ENCODE results near the gene SLC24A3.

Gene SLC24A3

GRCh38 chr20:19308146-19308545, 95.7 kb downstream of the SLC24A3 start:
- TF ChIP-seq, protein P1, sequence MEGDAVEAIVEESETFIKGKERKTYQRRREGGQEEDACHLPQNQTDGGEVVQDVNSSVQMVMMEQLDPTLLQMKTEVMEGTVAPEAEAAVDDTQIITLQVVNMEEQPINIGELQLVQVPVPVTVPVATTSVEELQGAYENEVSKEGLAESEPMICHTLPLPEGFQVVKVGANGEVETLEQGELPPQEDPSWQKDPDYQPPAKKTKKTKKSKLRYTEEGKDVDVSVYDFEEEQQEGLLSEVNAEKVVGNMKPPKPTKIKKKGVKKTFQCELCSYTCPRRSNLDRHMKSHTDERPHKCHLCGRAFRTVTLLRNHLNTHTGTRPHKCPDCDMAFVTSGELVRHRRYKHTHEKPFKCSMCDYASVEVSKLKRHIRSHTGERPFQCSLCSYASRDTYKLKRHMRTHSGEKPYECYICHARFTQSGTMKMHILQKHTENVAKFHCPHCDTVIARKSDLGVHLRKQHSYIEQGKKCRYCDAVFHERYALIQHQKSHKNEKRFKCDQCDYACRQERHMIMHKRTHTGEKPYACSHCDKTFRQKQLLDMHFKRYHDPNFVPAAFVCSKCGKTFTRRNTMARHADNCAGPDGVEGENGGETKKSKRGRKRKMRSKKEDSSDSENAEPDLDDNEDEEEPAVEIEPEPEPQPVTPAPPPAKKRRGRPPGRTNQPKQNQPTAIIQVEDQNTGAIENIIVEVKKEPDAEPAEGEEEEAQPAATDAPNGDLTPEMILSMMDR (IDR thresholded peaks at IDR 0.05; ENCODE audit: low read length, missing control alignments), result no peak
- H3K4me3 ChIP-seq (replicated peaks; ENCODE audit: low read depth, low read length), result no peak overlapping the region
- DNase-seq (ENCODE audit: low read depth), result no peak

DNA sequence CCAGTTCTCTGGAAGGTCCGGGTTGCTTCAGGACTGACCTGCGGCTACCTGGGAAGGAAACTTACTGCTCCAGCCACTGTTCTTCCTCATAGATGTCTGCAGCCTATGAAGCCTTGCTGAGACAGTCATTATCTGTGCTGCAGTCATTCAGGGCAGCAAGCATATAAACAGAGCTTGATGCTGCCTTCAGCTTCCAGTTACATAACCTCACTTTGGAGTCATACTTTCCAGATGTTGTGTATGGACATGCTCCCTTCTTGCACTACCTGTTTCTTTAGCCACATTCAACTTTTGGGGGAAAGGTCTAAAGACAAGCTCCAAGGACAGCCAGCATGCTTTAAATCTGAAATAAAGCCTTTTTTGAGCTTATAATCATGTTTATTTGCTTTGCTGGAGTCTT, 98.1 kb downstream of the SLC24A3 start:
- DNase-seq (ENCODE audit: low read depth), result no peak
- no peak overlapping the region for H3K4me3 ChIP-seq (replicated peaks; ENCODE audit: low read depth, low read length)
- TF ChIP-seq, protein P1 (IDR thresholded peaks at IDR 0.05; ENCODE audit: low read length, missing control alignments), result no peak

- TF ChIP-seq, protein P1 (IDR thresholded peaks at IDR 0.05; ENCODE audit: low read length, missing control alignments), result no peak
- no peak for DNase-seq (ENCODE audit: low read depth)
- H3K4me3 ChIP-seq (replicated peaks; ENCODE audit: low read depth, low read length), result no peak overlapping the region
Measured at GRCh38 chr20:19313342-19314069, 101.1 kb downstream of the SLC24A3 start.

DNA sequence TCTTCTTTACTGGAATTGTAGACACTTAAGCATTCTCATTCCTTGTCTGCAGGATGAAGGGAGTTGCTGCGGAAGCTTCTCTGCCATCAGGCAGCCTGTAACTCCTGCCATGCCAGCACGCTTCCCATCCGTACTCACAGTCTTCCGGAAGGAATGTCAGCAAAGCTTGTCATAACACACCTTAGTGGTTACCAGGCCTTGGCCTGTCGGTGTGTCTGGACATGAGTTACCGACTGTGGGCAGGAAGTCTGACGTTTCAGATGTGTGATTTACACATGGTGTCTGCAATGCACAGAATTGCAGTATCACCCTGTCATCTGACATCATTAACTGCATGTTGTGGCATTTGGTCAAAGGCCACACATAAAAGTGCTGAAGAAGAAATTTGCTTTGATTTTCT, 102.2 kb downstream of the SLC24A3 start:
- no peak for DNase-seq (ENCODE audit: low read depth)
- no peak overlapping the region for H3K4me3 ChIP-seq (replicated peaks; ENCODE audit: low read depth, low read length)
- TF ChIP-seq, protein P1 (IDR thresholded peaks at IDR 0.05; ENCODE audit: low read length, missing control alignments), result no peak

DNA sequence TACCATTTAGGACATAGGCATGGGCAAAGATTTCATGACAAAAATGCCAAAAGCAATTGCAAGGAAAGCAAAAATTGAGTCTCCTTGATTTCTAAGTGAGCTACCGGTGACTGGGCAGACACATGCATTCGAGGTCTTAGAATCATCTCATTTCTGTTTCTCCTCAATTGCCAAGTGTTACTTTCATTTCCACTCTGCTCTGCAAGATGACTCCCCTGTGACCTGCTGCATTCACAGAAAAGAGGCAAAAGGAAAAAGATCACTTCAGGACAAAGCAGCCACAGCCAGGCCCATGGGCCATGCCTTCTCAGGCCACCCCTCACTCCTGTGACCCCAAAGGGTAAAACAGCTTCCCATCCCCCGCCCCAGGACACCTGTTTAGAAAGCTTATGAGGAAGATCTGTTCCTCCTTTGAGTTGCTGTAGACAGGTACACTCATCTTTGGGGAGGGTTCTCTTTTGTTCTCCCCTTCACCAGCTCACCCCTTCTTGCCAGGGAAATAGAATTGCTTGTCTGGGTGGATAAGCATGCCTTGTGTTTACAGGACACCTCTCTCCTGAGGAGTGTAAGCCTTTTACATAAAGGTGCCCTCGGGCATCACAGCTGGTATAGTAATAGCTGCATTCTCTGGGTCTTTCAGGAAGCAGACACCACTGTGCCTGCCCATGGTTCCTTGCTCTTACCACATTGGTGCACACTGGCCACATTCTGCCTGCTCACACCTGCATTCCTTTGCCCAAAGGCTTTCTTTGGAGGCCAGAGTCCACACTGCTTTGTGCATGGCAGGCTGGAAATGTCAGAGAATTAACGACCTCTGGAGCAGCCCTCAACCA, 105.0 kb downstream of the SLC24A3 start:
- DNase-seq (ENCODE audit: low read depth), result no peak
- H3K4me3 ChIP-seq (replicated peaks; ENCODE audit: low read depth, low read length), result no peak overlapping the region
- TF ChIP-seq, protein P1 (IDR thresholded peaks at IDR 0.05; ENCODE audit: low read length, missing control alignments), result no peak

DNA sequence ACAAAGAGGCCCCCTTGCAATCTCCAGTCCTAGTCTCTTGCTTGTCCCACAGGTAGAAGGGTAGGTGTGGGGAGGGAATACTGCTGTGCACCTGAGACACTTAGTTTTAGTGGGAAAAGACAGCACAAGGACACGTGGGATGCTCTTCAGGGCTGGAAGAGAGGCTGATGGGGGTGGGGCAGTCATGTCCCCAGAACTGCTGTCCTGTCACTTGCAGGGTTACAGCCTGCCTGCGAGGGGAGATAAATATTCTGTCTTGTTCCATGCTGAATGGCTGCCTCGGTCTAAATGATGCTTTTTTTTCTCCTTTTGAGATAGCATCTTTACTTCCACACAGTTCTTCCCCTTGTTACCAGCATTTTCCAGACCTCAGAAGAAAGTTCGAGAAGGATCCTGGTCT, 106.2 kb downstream of the SLC24A3 start:
- no peak for DNase-seq (ENCODE audit: low read depth)
- TF ChIP-seq, protein P1 (IDR thresholded peaks at IDR 0.05; ENCODE audit: low read length, missing control alignments), result no peak

More for the DNA sequence above, 106.2 kb downstream of the SLC24A3 start:
- H3K4me3 ChIP-seq (replicated peaks; ENCODE audit: low read depth, low read length), result no peak overlapping the region

Data from fibroblast of pulmonary artery (primary cell).